Measurements from ENCODE around the gene TSC22D2. TPM values are rescaled to one million over a fixed set of nuclear protein-coding genes. Genes with fewer than 3 reads are reported as not detected.

Gene TSC22D2
- total and polyA plus RNA-seq, 10 of the 15 experiments (the other 5 are each of a cell fraction or from before 2014, with no cell fraction given): 7.4 to 19.4 (median 10.9) TPM

DNA sequence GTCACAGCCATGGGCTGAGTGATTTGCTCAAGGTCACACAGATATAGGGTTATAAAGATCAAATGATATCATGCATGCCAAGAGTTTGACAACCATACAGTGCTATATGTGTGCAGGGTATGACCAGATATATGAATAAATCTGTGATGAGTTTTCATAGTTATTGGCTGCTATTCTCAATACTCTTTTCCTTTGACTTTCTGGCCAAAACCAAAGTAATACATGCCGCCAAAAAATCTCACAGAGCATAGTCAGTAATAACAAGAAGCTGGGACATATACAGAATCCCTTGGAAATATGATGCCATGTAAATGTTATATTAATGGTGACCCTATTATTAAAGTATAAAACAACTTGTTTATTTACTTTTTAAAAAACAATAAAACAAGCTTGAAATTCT, 11.6 kb upstream of the TSC22D2 start:
- Histone ChIP-seq H3K27ac (ENCODE audit: control insufficient read depth, insufficient read depth) (no peak overlapping the region), H3K9ac (ENCODE audit: control insufficient read depth, insufficient read depth, low read length) (no peak overlapping the region), H3K36me3 (ENCODE audit: control insufficient read depth in 2 of 2, insufficient read depth in 2 of 2, low read length in 1 of 2) (no peaks in the 10 kb centered on the region), H4K20me1 (ENCODE audit: control insufficient read depth, insufficient read depth) (no peaks in the 10 kb centered on the region), H3K4me3 (no peak overlapping the region), H3K4me1 (ENCODE audit: control insufficient read depth, insufficient read depth, low read length) (no peaks in the 10 kb centered on the region), H3K9me3 (replicated peaks; ENCODE audit: control insufficient read depth, insufficient read depth, low read length) (no peaks in the 10 kb centered on the region), H3K79me2 (ENCODE audit: control insufficient read depth, insufficient read depth, low read length) (no peaks in the 10 kb centered on the region), H3K4me2 (ENCODE audit: control insufficient read depth, insufficient read depth) (no peak overlapping the region), H3K27me3 (replicated peaks in 1 of 2; ENCODE audit: control insufficient read depth in 2 of 2, insufficient read depth in 2 of 2, low read length in 1 of 2) (no peaks in the 10 kb centered on the region; a peak in 1 of 4 replicates), H2AFZ (ENCODE audit: control insufficient read depth, low read depth, low read length) (no peak overlapping the region)
- TF ChIP-seq ZNF217 (IDR thresholded peaks at IDR 0.05) (no peak), ZNF384 (IDR thresholded peaks at IDR 0.05; ENCODE audit: borderline replicate concordance, low read depth, low read length) (no peak), JUND (IDR thresholded peaks at IDR 0.05; ENCODE audit: low read depth, low read length) (no peak)
- TF ChIP-seq, protein P1, sequence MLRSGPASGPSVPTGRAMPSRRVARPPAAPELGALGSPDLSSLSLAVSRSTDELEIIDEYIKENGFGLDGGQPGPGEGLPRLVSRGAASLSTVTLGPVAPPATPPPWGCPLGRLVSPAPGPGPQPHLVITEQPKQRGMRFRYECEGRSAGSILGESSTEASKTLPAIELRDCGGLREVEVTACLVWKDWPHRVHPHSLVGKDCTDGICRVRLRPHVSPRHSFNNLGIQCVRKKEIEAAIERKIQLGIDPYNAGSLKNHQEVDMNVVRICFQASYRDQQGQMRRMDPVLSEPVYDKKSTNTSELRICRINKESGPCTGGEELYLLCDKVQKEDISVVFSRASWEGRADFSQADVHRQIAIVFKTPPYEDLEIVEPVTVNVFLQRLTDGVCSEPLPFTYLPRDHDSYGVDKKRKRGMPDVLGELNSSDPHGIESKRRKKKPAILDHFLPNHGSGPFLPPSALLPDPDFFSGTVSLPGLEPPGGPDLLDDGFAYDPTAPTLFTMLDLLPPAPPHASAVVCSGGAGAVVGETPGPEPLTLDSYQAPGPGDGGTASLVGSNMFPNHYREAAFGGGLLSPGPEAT (IDR thresholded peaks at IDR 0.05; ENCODE audit: low read depth): no peak
- POLR2A ChIA-PET: interaction anchor here (0.5 to 4.2 kb wide), 3 partner anchors 9 to 192 kb away, joined by 3 to 26 read pairs (median 3); partner anchors contain the start of gene TSC22D2
- 27% methylated on average over 1 of the region's 1 CpG for WGBS (ENCODE audit: insufficient coverage, insufficient replicate concordance, low lambda C conversion rate, missing lambda C conversion rate)
- in situ Hi-C loops (cut with MboI): no loop called here
- DNase-seq (ENCODE audit: low read depth, low spot score) (no peak), ATAC-seq (no peak), FAIRE-seq (no peak)
- CTCF ChIA-PET: interaction anchor here (1.6 to 3.7 kb wide), 3 partner anchors 9 to 20 kb away, joined by 3 to 33 read pairs (median 9); partner anchors contain the start of gene TSC22D2
- intact Hi-C loops (cut with micrococcal nuclease; ENCODE audit: unreplicated experiment): no loop called here
- RAD21 ChIA-PET (ENCODE audit: unreplicated experiment): interaction anchor here (1.0 to 3.3 kb wide), 2 partner anchors 9 to 11 kb away, joined by 4 to 17 read pairs; partner anchors contain the start of gene TSC22D2
- BruUV-seq (replicated peaks): no TSS peak
- SMC1A ChIA-PET (ENCODE audit: uncharacterized antibody, unreplicated experiment): interaction anchor here (0.8 to 13.9 kb wide), 6 partner anchors 7 to 110 kb away, joined by 3 to 128 read pairs (median 3); partner anchors contain the start of gene TSC22D2

All from GM12878 (cell line).